ENCODE measurements around the gene CDKN1C.
"Not testable (repeated sequence)": the region's sequence is repeated elsewhere in the genome, so short reads cannot be mapped to it uniquely, and the experiment has no call there.

Gene CDKN1C

GRCh38 chr11:2909133-2909902 is 23.7 kb upstream of the CDKN1C start:
- DNase-seq (ENCODE audit: low spot score): peak; percentile 39

DNA sequence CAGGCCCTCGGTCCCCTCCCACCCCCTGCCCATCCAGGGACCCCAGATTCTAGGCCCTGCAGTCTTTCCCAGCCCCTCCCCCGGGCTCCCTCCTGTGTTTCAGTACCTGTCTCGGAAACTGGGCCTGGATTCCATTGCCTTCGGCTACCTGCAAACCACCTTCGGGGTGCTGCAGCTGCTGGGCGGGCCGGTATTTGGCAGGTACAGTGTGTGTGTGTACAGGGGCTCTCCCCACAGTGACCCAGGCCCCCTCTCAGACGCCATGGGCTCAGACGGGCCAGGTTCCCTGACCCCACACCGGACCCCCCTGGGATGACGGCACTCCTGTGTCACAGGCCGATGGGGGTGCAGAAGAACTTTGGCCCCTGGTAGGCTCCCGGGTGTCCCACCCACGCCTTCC is 22.6 kb upstream of the CDKN1C start:
- no peak for DNase-seq (ENCODE audit: low spot score)

- not testable (repeated sequence) for DNase-seq (ENCODE audit: low spot score)
Measured at GRCh38 chr11:2905299-2905698, 19.7 kb upstream of the CDKN1C start.

DNA sequence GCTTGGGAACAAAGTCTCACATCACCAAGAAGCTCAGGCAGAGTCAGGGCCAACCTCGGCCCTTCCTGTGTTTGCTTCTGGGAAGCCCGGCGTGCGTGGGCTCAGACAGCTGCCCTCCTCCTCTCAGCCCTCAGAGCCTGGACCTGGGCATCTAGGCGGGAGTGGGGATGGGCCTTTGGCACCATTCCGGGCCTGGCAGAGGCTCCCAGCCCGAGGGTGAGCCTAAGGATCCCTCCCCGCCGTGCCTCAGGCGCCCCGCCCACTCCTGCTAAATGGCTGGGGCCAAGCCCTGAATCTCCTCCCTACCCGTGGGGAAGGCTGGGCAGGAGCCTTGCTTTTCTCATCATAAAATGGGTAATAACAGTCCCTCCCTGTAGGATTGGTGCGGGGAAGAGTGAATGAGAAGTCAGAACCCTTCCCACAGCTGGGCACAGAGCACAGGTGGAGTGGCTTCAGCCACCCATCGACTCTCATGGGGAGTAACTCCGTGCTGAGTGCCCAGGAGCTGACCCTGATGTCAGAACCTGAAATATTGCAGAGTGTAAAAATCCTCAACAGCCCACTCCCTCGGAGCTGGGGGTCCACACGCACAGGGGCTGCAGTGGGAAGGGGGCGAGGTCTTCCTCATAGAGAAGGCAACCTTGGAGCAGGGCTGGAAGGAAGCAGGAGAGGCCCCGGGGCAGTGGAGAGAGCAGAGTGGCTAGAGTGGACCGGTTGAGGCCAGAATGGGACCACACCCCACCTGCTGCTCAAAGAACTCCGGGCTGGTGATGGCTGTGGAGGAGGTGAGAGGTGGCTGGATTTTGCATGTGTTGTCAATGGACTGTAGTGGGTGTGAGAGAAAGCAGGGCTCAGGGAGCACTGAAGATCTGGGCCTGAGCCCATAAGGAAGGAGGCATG is 18.8 kb upstream of the CDKN1C start:
- no peak for DNase-seq (ENCODE audit: low spot score)

DNA sequence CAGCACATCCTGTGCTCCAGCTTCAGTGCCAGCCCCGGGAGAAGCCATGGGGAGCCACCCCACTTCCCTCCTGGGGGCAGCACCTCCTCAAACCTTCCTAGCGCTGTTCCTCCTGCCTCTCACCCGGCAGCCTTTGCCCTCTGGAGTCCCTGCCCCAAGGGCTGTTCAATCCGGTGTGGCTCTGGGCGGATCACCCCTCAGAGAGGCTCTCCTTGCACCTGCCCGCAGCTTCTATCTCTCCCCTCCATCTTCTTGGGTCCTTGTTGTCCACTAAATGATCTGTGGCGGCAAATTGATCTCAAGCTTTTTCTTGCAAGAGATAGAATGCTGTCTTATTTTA is 18.1 kb upstream of the CDKN1C start:
- DNase-seq (ENCODE audit: low spot score): no peak

GRCh38 chr11:2902784-2903671 is 17.5 kb upstream of the CDKN1C start:
- no peak for DNase-seq (ENCODE audit: low spot score)

GRCh38 chr11:2901854-2902783 is 16.5 kb upstream of the CDKN1C start:
- peak; percentile 98 for DNase-seq (ENCODE audit: low spot score)

- DNase-seq (ENCODE audit: low spot score): no peak
Measured at GRCh38 chr11:2901196-2901796, 15.7 kb upstream of the CDKN1C start.

- DNase-seq (ENCODE audit: low spot score): no peak
Measured at GRCh38 chr11:2899080-2899783, 13.7 kb upstream of the CDKN1C start.

DNA sequence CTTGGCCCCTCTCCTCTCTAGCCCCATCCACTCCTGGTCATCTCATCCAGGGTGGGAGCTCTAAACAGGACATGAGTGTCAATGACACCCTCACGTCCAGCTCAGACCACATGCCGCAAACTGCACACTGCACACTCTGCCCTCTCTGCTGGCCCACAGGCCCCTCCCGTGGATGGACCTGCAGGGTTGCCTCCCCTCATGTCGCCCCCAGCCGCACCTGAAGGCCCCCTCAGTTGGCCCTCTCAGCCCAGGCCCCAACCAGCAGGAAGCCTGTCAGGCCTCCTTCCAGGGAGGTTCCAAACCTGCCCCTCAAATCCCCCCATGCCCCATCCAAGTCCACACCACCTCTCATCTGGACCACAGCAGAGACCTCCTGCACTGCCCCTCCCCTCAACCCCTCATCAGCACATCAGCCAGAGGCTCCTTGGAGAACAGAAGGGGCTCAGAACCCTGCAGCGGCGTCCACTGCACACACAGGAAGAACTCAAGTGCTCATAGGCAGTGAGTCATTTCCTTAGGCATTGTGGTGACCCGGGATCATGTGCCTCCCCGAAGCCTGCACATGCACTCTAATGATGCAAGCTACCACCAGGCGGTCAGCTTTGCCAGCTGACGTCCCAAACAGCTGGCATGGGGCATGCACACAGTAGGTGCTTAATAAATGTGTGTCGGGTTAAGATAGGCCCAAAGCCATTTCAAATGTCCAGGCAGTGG is 12.9 kb upstream of the CDKN1C start:
- DNase-seq (ENCODE audit: low spot score): peak; percentile 89

DNA sequence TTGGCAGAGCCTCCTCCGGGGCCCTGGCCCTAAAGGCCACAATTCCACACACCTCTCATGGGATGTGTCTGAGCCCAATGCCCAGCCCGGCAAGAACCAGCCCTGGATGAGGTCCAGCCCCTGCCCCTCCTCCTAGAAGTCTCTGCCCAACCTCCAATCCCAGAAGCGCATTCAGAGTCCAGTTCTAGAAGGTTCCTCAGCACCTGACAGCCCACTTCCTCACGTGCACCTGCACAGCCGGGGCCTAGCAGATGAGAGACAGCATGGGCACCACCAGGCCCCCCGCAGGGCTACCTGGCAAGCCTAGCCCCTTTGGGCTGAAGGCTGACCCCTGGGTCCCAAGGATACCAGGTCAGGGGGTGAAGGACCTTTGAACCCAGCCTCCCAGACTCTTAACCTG is 11.5 kb upstream of the CDKN1C start:
- DNase-seq (ENCODE audit: low spot score): no peak

DNA sequence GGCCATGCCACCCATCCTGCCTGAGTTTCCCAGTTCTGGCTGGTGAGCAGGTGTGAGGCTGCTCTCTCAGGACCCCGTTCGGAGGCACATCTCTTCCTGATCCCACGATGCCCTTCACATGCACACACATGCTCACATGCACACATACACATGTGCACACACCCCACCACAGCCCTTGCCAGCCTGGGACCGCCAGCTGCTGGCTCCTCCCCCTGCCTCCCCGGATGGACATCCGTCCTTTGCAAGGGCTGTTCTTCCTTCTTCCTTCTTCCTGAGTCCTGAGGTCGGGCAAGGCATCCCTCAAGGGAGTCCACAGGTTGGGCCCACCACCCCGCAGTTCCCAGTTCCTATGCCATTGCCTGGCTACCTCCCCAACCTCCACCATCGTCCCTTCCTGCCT is 10.5 kb upstream of the CDKN1C start:
- no peak for DNase-seq (ENCODE audit: low spot score)

DNA sequence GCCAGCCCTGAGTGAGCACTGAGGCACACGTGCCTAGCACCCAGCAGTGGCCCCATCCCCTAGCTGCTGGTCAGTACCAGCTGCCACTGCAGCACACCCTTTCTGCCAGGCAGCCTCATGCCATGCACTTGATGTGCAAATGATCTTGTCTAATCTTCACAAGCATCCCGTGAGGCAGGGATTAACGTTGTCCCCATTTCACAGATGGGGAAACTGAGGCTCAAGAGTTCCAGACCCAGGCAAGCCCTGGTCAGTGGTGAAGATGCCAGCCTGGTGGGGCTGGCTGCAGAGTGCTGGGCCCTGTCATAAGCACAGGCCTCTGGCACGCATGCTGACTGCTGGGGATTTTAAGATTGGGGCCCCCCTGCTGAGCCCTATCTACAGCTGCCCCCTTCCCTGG is 8.4 kb upstream of the CDKN1C start:
- DNase-seq (ENCODE audit: low spot score): no peak

- DNase-seq (ENCODE audit: low spot score): no peak
Measured at GRCh38 chr11:2892967-2893528, 7.5 kb upstream of the CDKN1C start.

GRCh38 chr11:2892215-2892966 is 6.8 kb upstream of the CDKN1C start:
- DNase-seq (ENCODE audit: low spot score): peak; percentile 72

- no peak for DNase-seq (ENCODE audit: low spot score)
Measured at GRCh38 chr11:2891326-2892214, 6.0 kb upstream of the CDKN1C start.

Data from AG20443 (cell line).